HG03025 (cell line): ENCODE data around the gene NR1I2.

Experiments
- ATAC-seq: cut with Tn5 transposase; IDR thresholded peaks from one replicate; pipeline ENCODE4 v1.9.1; 2021; ENCODE audit warnings: mild to moderate bottlenecking, moderate library complexity; ENCODE audit not compliant: unreplicated experiment, low FRiP score

Gene NR1I2

GRCh38 chr3:119817583-119818363 lies 35.9 kb downstream of the NR1I2 start:
- ATAC-seq, result no peak

GRCh38 chr3:119818937-119819336 lies 37.0 kb downstream of the NR1I2 start:
- no peak for ATAC-seq

GRCh38 chr3:119819806-119820205 lies 37.9 kb downstream of the NR1I2 start:
- ATAC-seq, result no peak

- no peak for ATAC-seq
Measured at GRCh38 chr3:119825820-119826219, 43.9 kb downstream of the NR1I2 start.

- ATAC-seq, result no peak
Measured at GRCh38 chr3:119826711-119827608, 45.1 kb downstream of the NR1I2 start.

- no peak for ATAC-seq
Measured at GRCh38 chr3:119829420-119829819, 47.5 kb downstream of the NR1I2 start.

- ATAC-seq, result no peak
Measured at GRCh38 chr3:119831022-119831421, 49.1 kb downstream of the NR1I2 start.

GRCh38 chr3:119831941-119832371 lies 50.1 kb downstream of the NR1I2 start:
- ATAC-seq, result no peak

GRCh38 chr3:119834754-119835370 lies 53.0 kb downstream of the NR1I2 start:
- ATAC-seq, result no peak

GRCh38 chr3:119835556-119835955 lies 53.7 kb downstream of the NR1I2 start:
- no peak for ATAC-seq

GRCh38 chr3:119841808-119842471 lies 60.0 kb downstream of the NR1I2 start:
- no peak for ATAC-seq

GRCh38 chr3:119849126-119849525 lies 67.2 kb downstream of the NR1I2 start:
- no peak for ATAC-seq

GRCh38 chr3:119856695-119857094 lies 74.8 kb downstream of the NR1I2 start:
- ATAC-seq, result no peak

- ATAC-seq, result no peak
Measured at GRCh38 chr3:119858957-119859356, 77.1 kb downstream of the NR1I2 start.

- no peak for ATAC-seq
Measured at GRCh38 chr3:119859728-119860127, 77.8 kb downstream of the NR1I2 start.

GRCh38 chr3:119861681-119862080 lies 79.8 kb downstream of the NR1I2 start:
- ATAC-seq, result no peak

- ATAC-seq, result no peak
Measured at GRCh38 chr3:119862616-119863015, 80.7 kb downstream of the NR1I2 start.

GRCh38 chr3:119864476-119864875 lies 82.6 kb downstream of the NR1I2 start:
- ATAC-seq, result no peak
